GM21367 (cell line): ENCODE measurements around the gene SECISBP2L.

ENCODE experiments used
- ATAC-seq: cut with Tn5 transposase; IDR thresholded peaks from one replicate; pipeline ENCODE4 v1.9.1; 2021; ENCODE audit not compliant: unreplicated experiment

SECISBP2L gene

GRCh38 chr15:48966595-48967301 lies 79.5 kb downstream of the SECISBP2L start:
- peak; percentile 70 for ATAC-seq

- ATAC-seq, result peak; percentile 59
These were observed 80.3 kb downstream of the SECISBP2L start for GRCh38 chr15:48965972-48966371.

- no peak for ATAC-seq
These were observed 81.3 kb downstream of the SECISBP2L start for GRCh38 chr15:48964898-48965297.

GRCh38 chr15:48963524-48964113 lies 82.6 kb downstream of the SECISBP2L start, which contains the start of gene SHC4:
TSS of gene SHC4 (minus strand) at chr15:48963919. CDS start at chr15:48963015, 904 bp downstream.
- no peak for ATAC-seq

- ATAC-seq, result no peak
These were observed 83.4 kb downstream of the SECISBP2L start for GRCh38 chr15:48962662-48963523.

- no peak for ATAC-seq
These were observed 90.3 kb downstream of the SECISBP2L start for GRCh38 chr15:48955967-48956366.

- no peak for ATAC-seq
These were observed 90.9 kb downstream of the SECISBP2L start for GRCh38 chr15:48955370-48955769.

GRCh38 chr15:48954538-48954937 lies 91.7 kb downstream of the SECISBP2L start:
- ATAC-seq, result no peak

GRCh38 chr15:48946840-48947187 lies 99.4 kb downstream of the SECISBP2L start:
- ATAC-seq, result no peak

- no peak for ATAC-seq
These were observed 100.0 kb downstream of the SECISBP2L start for GRCh38 chr15:48946074-48946839.

- no peak for ATAC-seq
These were observed 100.9 kb downstream of the SECISBP2L start for GRCh38 chr15:48945386-48945785.

GRCh38 chr15:48941904-48942303 lies 104.3 kb downstream of the SECISBP2L start:
- no peak for ATAC-seq

- peak; percentile 77 for ATAC-seq
These were observed 105.7 kb downstream of the SECISBP2L start for GRCh38 chr15:48940508-48940907.

GRCh38 chr15:48939648-48940047 lies 106.6 kb downstream of the SECISBP2L start:
- no peak for ATAC-seq
